Anterior cingulate cortex (tissue), 58 donors: ENCODE data around the gene CENPB.

Source experiments
- DNase-seq, 58 donors: peaks; one replicate each; lab custom pipeline; 2025; lab: John Stamatoyannopoulos, UW

The CENPB gene

GRCh38 chr20:3735768-3736167, 50.8 kb downstream of the CENPB start:
- no peak for DNase-seq

GRCh38 chr20:3734111-3734843, 52.3 kb downstream of the CENPB start:
- DNase-seq: no peak
